H1 (cell line): Measurements from ENCODE around the gene RGL3. TPM values are rescaled to one million over a fixed set of nuclear protein-coding genes. Genes with fewer than 3 reads are reported as not detected.

Experiments used
- ASH2L ChIP-seq: fragments of 200-600, 300-600 bp; sonication (generic); IDR thresholded peaks from one replicate; pipeline ENCODE4 v1.7.1; 2017; ENCODE audit warnings: low read length
- EZH2 ChIP-seq: fragments of 200-600 bp; sonication (generic); IDR thresholded peaks from 2 replicates; pipeline ENCODE4 v1.7.1; 2012; ENCODE audit warnings: low read depth, mild to moderate bottlenecking, moderate library complexity, low read length, inconsistent platforms; ENCODE audit not compliant: severe bottlenecking
- NANOG ChIP-seq: IDR thresholded peaks from 2 replicates; pipeline ENCODE4 v1.6.1; 2011; ENCODE audit warnings: low read length, low read depth, mild to moderate bottlenecking, inconsistent platforms; ENCODE audit not compliant: insufficient read depth, poor library complexity, severe bottlenecking
- PHF8 ChIP-seq: fragments of 200-600 bp; sonication (generic); conservative IDR thresholded peaks from 2 replicates; pipeline ENCODE4 v1.7.1; 2012; ENCODE audit warnings: low read depth, mild to moderate bottlenecking, inconsistent platforms, low read length, moderate library complexity
- TAF7 ChIP-seq: optimal IDR thresholded peaks from 2 replicates; pipeline ENCODE3; 2011; ENCODE audit warnings: low read depth, mild to moderate bottlenecking, inconsistent platforms, low read length, moderate library complexity, borderline replicate concordance
- polyA plus RNA-seq, 7 experiments: library from polyadenylated mRNA; depleted of rRNA in 3 of 7; stranded (reverse) in 5 of 7; unstranded in 2 of 7; fragments of >200 nt in 5 of 7; fragments of 200-250 nt in 2 of 7; gene quantifications; 1 replicate in 5 of 7; 2 replicates in 1 of 7; 4 replicates in 1 of 7; pipeline versions ENCODE4 v1.2.1 to v1.2.3, GENCODE V29; 2011 to 2013; ENCODE audit warnings: missing spikeins in 2 of 7, mixed read lengths in 2 of 7
- total RNA-seq: library from RNA; stranded (reverse); fragmentation: NEBNext Ultra II Directional; extraction: Animal tissue kit (Norgen Biotek cat#: 25700); gene quantifications from 2 replicates; pipeline ENCODE4 v1.2.1, GENCODE V29; 2021

Gene RGL3
- total and polyA plus RNA-seq, 2 of the 8 experiments (the other 6 are each of a cell fraction or from before 2014, with no cell fraction given) = 36.9 to 40.9 TPM

DNA sequence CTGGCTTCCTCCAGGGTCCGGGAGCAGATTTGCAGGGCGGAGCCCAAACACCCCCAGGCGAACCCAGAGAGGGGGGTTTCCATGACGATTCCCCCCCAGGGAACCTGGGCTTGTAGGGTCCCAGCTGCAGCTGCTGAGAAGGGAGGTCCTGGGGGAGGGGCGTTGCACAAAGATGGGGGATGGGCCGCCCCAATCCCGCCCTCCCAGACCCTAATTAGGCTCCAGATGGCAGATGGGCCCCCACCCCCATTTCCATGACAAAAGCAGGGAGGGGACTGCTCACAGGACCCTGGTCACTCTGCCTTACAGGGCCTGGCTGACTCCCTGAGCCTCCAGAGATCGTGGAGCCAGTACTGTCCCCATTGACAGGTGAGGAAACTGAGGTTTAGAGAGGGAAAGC lies 46.5 kb upstream of the RGL3 start (continued):
- no peak for TF ChIP-seq NANOG
- TF ChIP-seq ASH2L = no peak
- no peak for TF ChIP-seq PHF8
- no peak for TF ChIP-seq TAF7
- TF ChIP-seq EZH2 = no peak
